Measurements from ENCODE around the gene FAM89B.
"Not testable (repeated sequence)": the region's sequence is repeated elsewhere in the genome, so short reads cannot be mapped to it uniquely, and the experiment has no call there.

FAM89B gene

DNA sequence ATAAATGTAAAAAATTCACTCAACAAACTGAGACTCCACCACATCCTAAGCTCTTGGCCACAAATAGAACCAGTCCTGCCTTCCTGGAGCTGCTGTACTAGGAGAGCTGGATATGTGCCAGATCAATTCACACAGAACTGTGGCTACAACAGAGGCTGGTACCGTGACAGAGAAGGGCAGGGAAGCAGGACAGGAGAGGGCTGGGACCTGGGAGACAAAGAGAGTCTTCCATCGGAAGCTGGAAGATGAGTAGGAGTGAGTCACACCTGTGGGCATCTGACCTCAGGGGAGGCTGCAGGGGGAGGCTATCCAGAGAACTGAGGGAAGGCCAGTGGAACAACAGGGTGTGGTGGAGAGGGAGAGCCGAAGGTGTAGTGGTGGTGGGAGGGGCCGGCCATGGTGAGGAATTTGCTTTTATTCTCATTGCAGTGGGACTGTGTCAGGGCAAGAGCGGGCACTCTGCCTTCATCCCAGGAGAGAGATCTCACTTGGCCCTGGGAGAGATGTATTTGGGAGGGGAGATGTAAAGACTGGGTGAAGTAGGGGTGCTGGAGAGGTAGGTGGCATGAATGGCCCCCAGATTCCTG lies 12.3 kb upstream of the FAM89B start:
- TF ChIP-seq, protein P1, sequence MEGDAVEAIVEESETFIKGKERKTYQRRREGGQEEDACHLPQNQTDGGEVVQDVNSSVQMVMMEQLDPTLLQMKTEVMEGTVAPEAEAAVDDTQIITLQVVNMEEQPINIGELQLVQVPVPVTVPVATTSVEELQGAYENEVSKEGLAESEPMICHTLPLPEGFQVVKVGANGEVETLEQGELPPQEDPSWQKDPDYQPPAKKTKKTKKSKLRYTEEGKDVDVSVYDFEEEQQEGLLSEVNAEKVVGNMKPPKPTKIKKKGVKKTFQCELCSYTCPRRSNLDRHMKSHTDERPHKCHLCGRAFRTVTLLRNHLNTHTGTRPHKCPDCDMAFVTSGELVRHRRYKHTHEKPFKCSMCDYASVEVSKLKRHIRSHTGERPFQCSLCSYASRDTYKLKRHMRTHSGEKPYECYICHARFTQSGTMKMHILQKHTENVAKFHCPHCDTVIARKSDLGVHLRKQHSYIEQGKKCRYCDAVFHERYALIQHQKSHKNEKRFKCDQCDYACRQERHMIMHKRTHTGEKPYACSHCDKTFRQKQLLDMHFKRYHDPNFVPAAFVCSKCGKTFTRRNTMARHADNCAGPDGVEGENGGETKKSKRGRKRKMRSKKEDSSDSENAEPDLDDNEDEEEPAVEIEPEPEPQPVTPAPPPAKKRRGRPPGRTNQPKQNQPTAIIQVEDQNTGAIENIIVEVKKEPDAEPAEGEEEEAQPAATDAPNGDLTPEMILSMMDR (IDR thresholded peaks at IDR 0.05; ENCODE audit: borderline replicate concordance, insufficient read depth, low read depth, low read length): no peak
- no peak overlapping the region for H3K4me3 ChIP-seq (ENCODE audit: low read depth, low read length)

DNA sequence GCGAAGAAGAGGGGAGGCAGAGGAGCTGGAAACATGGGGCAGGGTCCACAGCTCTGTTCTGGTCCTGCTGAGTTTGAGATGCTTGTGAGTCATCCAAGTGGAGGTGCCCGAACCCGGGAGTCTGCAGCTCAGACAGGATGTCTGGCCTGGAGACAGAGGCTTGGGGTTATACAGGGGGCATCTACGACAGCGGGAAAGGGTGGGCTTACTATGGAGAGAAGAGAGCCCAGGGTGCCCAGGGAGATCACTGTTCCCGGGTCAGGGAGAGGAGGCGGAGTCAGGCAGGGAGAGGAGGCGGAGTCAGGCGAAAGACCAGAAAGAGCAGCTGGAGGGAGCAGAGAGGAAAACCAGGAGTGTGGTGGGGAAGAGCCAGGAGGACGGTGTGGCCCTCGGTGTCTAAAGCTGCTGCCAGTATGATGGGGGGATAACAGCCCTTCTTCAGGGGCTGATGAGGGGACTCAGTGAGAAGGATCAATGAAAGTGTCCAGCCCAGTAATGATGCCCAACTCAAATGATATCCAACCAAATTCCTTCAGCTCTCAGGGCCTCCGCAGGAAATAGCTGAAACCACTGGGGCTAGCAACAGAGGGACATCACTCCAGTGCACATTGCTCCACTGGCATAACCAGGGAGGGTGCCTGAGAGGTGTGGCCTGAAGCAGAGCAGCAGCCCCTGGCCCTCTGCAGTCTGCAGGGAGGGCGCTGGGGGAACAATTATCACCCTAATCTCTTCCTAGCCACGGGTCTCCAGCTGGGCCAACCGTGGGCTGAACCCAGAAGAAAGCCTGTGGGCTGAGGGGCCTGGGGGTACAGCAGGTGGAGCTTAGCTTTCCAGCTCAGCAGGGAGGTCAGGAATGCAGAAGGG lies 11.6 kb upstream of the FAM89B start:
- H3K4me3 ChIP-seq (ENCODE audit: low read depth, low read length): no peak overlapping the region
- TF ChIP-seq, protein P1 (IDR thresholded peaks at IDR 0.05; ENCODE audit: borderline replicate concordance, insufficient read depth, low read depth, low read length): no peak

DNA sequence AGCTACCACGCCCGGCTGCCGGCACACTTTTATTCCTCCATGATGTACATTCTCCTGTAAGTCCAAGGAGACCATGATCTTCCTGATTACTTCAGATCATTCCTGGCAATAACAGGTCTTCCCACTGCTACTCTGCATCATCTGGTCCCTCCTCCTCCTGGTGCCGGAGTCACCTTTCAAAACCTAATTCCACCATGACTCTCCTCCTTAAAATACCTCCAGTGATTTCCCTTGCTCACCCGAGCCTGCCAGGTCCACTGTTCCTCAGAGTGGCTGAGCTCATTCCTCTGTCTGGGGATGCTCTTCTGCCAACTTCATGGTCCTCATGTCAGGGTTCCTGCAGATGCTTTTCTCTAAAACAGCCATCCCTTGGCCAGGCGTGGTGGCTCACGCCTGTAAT lies 10.3 kb upstream of the FAM89B start:
- TF ChIP-seq, protein P1 (IDR thresholded peaks at IDR 0.05; ENCODE audit: borderline replicate concordance, insufficient read depth, low read depth, low read length): no peak
- no peak overlapping the region for H3K4me3 ChIP-seq (ENCODE audit: low read depth, low read length)

DNA sequence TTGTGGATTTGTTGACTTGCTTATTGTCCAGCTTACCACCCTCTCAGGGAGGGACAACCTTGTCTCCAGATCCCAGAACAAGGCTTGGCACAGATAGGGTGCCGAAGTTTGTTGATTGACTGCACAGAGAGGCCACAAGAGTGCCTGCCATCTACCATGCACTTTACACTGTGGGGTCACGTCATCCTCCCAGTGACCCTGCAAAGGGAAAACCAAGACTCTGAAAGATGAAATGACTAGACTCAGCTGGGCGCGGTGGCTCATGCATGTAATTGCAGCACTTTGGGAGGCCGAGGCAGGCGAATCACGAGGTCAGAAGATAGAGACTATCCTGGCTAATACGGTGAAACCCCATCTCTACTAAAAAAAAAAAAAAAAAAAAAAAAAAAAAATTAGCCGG lies 9.6 kb upstream of the FAM89B start:
- TF ChIP-seq, protein P1 (IDR thresholded peaks at IDR 0.05; ENCODE audit: borderline replicate concordance, insufficient read depth, low read depth, low read length): no peak
- no peak overlapping the region for H3K4me3 ChIP-seq (ENCODE audit: low read depth, low read length)

DNA sequence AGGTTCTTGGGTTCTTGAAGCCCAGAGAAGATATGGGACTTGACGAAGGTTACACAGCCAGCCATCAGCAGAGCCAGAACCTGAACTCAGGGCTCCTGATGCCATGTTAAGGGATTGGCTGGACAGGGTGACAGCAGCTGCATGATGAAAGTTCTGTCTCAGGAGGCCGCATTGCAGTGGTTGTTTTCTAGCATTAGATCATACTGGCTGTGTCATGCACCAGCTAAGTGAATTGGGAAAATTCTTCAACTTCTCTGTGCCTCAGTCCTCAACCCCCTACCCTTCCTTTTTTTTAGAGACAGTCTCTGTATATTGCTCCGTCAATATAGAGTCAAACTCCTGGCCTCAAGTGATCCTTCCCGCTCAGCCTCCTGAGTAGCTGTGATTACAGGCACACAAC lies 8.7 kb upstream of the FAM89B start:
- no peak overlapping the region for H3K4me3 ChIP-seq (ENCODE audit: low read depth, low read length)
- TF ChIP-seq, protein P1 (IDR thresholded peaks at IDR 0.05; ENCODE audit: borderline replicate concordance, insufficient read depth, low read depth, low read length): no peak

DNA sequence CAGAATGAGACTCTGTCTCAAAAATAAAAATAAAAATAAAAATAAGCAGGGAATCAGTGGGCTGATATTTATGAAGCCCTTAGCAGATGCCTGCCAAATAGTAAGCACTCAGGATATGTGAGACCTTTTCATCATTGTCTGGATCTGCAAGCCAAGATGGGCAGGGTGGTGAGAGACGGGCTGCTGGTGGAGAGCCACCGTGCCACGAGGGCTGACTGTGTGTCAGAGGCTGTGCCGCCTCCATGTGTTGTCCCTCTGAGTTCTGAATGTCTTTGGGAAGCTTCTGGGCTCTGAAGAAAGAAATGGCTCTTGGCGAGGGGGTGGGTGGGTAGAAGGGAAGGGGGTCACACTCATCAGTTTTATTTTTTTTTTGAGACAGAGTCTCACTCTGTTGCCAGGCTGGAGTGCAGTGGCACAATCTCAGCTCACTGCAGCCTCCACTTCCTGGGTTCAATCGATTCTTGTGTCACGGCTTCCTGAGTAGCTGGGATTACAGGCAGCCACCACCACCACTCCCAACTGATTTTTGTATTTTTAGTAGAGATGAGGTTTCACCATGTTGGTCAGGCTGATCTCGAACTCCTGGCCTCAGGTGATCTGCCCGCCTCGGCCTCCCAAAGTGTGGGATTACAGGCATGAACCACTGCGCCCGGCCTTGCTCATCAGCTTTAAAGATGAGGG lies 7.3 kb upstream of the FAM89B start:
- H3K4me3 ChIP-seq (ENCODE audit: low read depth, low read length): not testable (repeated sequence)

DNA sequence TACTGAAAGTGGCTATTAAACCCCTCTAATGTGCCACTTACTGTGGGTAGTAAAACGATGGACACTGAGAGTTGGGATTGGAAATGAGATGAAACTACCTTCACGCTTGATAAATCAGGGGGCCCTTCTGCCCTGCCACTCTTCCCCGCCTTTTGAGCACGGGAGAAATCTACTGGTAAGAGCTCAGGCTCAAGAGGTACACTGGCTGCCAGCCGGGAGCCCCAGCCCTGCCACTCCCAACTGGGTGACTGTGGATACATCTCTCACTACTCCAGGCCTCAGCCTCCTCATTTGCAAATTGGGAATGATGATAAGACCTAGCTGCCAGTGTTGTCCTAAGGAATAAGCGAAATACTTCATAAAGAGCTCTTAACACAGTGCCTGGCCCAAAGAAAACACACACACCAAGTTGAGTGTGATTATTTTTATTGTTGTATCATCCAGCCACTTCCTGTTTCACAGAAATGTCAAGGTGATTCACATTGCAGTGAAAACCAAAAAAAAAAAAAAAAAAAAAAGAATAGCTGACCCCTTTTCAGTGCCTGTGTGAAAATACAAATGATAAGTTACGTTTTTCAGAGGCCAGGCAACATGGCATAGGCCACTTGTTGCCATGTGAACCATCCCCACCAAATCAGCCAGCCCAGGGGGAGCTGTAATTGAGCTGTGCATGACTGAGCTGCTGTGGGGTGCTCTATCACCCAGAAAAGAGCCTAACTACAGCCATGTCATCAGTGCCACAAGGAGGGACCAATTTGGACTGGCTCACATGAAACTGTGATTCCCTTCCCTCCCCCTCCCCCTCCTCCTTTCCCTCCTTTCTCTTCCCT lies 6.5 kb upstream of the FAM89B start:
- no peak overlapping the region for H3K4me3 ChIP-seq (ENCODE audit: low read depth, low read length)
- TF ChIP-seq, protein P1 (IDR thresholded peaks at IDR 0.05; ENCODE audit: borderline replicate concordance, insufficient read depth, low read depth, low read length): no peak
